SK-N-MC (cell line): Measurements from ENCODE around the gene LRP1B.

Experiments
- EZH2 ChIP-seq: fragments of 200-600 bp; sonication (generic); IDR thresholded peaks from one replicate; pipeline ENCODE4 v1.6.1; 2017; ENCODE audit warnings: antibody characterized with exemption
- FOXP2 ChIP-seq: optimal IDR thresholded peaks from 2 replicates; pipeline ENCODE3; 2011; ENCODE audit warnings: mild to moderate bottlenecking, moderate library complexity; ENCODE audit not compliant: insufficient read depth; ENCODE audit errors: extremely low read length, control extremely low read depth
- POLR2AphosphoS5 ChIP-seq: IDR thresholded peaks from 2 replicates; pipeline ENCODE4 v1.6.1; 2012; ENCODE audit warnings: mild to moderate bottlenecking, low read depth, low read length, borderline replicate concordance

DNA sequence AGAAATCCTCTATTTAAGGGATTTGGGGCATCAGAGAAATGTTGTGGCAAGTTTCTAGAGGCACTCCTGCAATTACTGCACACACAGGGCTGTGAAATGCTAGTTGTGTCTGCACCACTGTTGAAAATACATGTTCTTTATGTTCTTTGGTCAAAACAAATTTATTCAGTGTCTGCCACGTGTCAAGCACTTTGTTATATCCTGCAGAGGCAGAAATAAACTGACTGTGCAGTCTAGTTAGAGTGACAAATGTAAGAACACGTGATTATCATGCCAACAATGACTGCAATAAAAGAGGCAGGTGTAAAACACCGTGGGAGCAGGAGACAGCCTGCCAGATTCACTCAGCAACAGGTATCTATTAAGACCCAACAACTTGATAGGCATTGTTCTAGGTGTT, 423.3 kb downstream of the LRP1B start:
- TF ChIP-seq FOXP2 (no peak), EZH2 (no peak), POLR2AphosphoS5 (no peak)
